GM13977 (cell line): Measurements from ENCODE around the gene MAS1L.

ENCODE experiments used
- DNase-seq: peaks from one replicate; pipeline ENCODE4 v3.0.0; 2012; ENCODE audit warnings: low spot score
- CTCF ChIP-seq: IDR thresholded peaks from 2 replicates; pipeline ENCODE4 v1.5.1; 2012; ENCODE audit warnings: mild to moderate bottlenecking, control low read depth; ENCODE audit not compliant: insufficient read depth; ENCODE audit errors: extremely low read depth, missing control alignments
- in situ Hi-C: fragments of 300-500 bp; cut with MboI; formaldehyde crosslinking; loops from one replicate; pipeline ENCODE4 v1.12.0; 2022; ENCODE audit warnings: low sequenced_read_pairs, low pct_unique_long_range_greater_than_20kb, mixed read lengths, inconsistent platforms; ENCODE audit not compliant: unreplicated experiment

Gene MAS1L

GRCh38 chr6:29528300-29528931, 40.7 kb upstream of the MAS1L start:
- in situ Hi-C loops: no loop called here
- no peak for TF ChIP-seq CTCF
- DNase-seq: no peak

GRCh38 chr6:29527564-29527963, 39.8 kb upstream of the MAS1L start:
- no peak for DNase-seq
- no peak for TF ChIP-seq CTCF
- in situ Hi-C loops: no loop called here

- no peak for DNase-seq
- no peak for TF ChIP-seq CTCF
- in situ Hi-C loops: no loop called here
Observed at GRCh38 chr6:29527126-29527525, 39.4 kb upstream of the MAS1L start.

- no peak for TF ChIP-seq CTCF
- no peak for DNase-seq
- in situ Hi-C loops: no loop called here
Observed at GRCh38 chr6:29525311-29525639, 37.5 kb upstream of the MAS1L start.

- in situ Hi-C loops: no loop called here
- TF ChIP-seq CTCF: no peak
- DNase-seq: no peak
Observed at GRCh38 chr6:29524444-29525310, 36.9 kb upstream of the MAS1L start.

GRCh38 chr6:29524044-29524443, 36.3 kb upstream of the MAS1L start:
- in situ Hi-C loops: no loop called here
- DNase-seq: no peak
- no peak for TF ChIP-seq CTCF
